HepG2 (cell line): Measurements from ENCODE around the gene SLIT3. TPM values are rescaled to one million over a fixed set of nuclear protein-coding genes. Genes with fewer than 3 reads are reported as not detected.

Experiments
- ATAC-seq: fragments of 200-7000 bp; cut with Tn5 transposase; 3 replicates; pipeline ENCODE4 v1.9.1; 2020; ENCODE audit warnings: mild to moderate bottlenecking, moderate library complexity
- BruUV-seq: library from RNA; stranded (reverse); fragments of 400-500 nt; replicated peaks from 2 replicates; lab custom pipeline; 2021; lab: Mats Ljungman, UMichigan
- CTCF ChIA-PET: fragments of 300-600 bp; formaldehyde crosslinking; extraction: SDS; loops from one replicate; lab custom pipeline; 2021; ENCODE audit warnings: low total read pairs, inconsistent platforms, low intra/inter-chr PET ratio; lab: Yijun Ruan, JAX
- POLR2A ChIA-PET: fragments of 350-600 bp; sonication (Branson Sonifier 250); formaldehyde crosslinking; loops from one replicate; lab custom pipeline; 2020; ENCODE audit warnings: antibody characterized with exemption, inconsistent platforms; lab: Yijun Ruan, JAX
- DNase-seq: peaks from one replicate; pipeline ENCODE4 v3.0.0-alpha.2; 2015; ENCODE audit warnings: low spot score
- FAIRE-seq: peaks from 3 replicates; lab custom pipeline; 2011; peaks lifted over from hg19 to GRCh38; lab: Jason Lieb, UNC
- H2AFZ ChIP-seq: one replicate; pipeline ENCODE4 v1.6.1; 2011; ENCODE audit warnings: low read length, inconsistent platforms
- H3K27ac ChIP-seq: fragments of 300-600 bp; 3 replicates; pipeline ENCODE4 v1.8.0; 2011; ENCODE audit warnings: mixed run types, mild to moderate bottlenecking, mixed read lengths, low read length, inconsistent platforms; ENCODE audit not compliant: insufficient read depth; ENCODE audit errors: extremely low read length
- H3K27me3 ChIP-seq, 2 experiments: fragments of 200-600 bp in 1 of 2; 2 replicates in 1 of 2; 3 replicates in 1 of 2; pipeline versions ENCODE4 v1.6.0 to v1.8.0; 2011; ENCODE audit warnings: low read length in 2 of 2, mild to moderate bottlenecking in 2 of 2, moderate library complexity in 2 of 2, inconsistent platforms in 1 of 2; ENCODE audit not compliant: insufficient read depth in 2 of 2, control insufficient read depth in 1 of 2
- H3K36me3 ChIP-seq, 2 experiments: fragments of 200-600 bp in 1 of 2; replicated peaks in 1 of 2; 2 replicates in 1 of 2; 3 replicates in 1 of 2; pipeline versions ENCODE4 v1.5.1 to v1.8.0; 2011; ENCODE audit warnings: low read length in 2 of 2, inconsistent platforms in 1 of 2; ENCODE audit not compliant: insufficient read depth in 2 of 2, control insufficient read depth in 1 of 2
- H3K4me1 ChIP-seq: 2 replicates; pipeline ENCODE4 v1.5.1; 2012; ENCODE audit warnings: low read length, inconsistent platforms; ENCODE audit not compliant: insufficient read depth
- H3K4me2 ChIP-seq: 2 replicates; pipeline ENCODE4 v1.6.0; 2011; ENCODE audit warnings: low read depth, low read length, inconsistent platforms
- H3K4me3 ChIP-seq, 3 experiments: fragments of 200-600 bp in 1 of 3; sonication (generic), shearing (Covaris generic) in 1 of 3; replicated peaks in 1 of 3; 2 replicates each; pipeline ENCODE4 v1.5.1; 2011 to 2016; ENCODE audit warnings: low read length in 3 of 3, inconsistent platforms in 2 of 3, low read depth in 2 of 3, mild to moderate bottlenecking in 2 of 3, control low read depth in 1 of 3, mixed read lengths in 1 of 3; ENCODE audit not compliant: insufficient read depth in 1 of 3
- H3K79me2 ChIP-seq: one replicate; pipeline ENCODE4 v1.6.1; 2011; ENCODE audit warnings: low read length, inconsistent platforms; ENCODE audit not compliant: insufficient read depth
- H3K9ac ChIP-seq: 2 replicates; pipeline ENCODE4 v1.6.0; 2011; ENCODE audit warnings: mild to moderate bottlenecking, low read depth, low read length, inconsistent platforms; ENCODE audit not compliant: insufficient read depth
- H3K9me3 ChIP-seq: 2 replicates; pipeline ENCODE4 v1.5.1; 2012; ENCODE audit warnings: mild to moderate bottlenecking, low read length
- H4K20me1 ChIP-seq: 2 replicates; pipeline ENCODE4 v1.6.0; 2011; ENCODE audit warnings: inconsistent platforms, mild to moderate bottlenecking, low read length, moderate library complexity; ENCODE audit not compliant: insufficient read depth
- AGO1 ChIP-seq: fragments of 200-400 bp; formaldehyde crosslinking; IDR thresholded peaks from 2 replicates; pipeline ENCODE4 v1.6.1; 2017; ENCODE audit warnings: mild to moderate bottlenecking, low read depth, low read length, moderate library complexity; ENCODE audit not compliant: poor library complexity, severe bottlenecking
- HNRNPK ChIP-seq: fragments of 200-400 bp; formaldehyde crosslinking; IDR thresholded peaks from 2 replicates; pipeline ENCODE4 v1.6.1; 2018; ENCODE audit warnings: low read length, low read depth, moderate library complexity, mild to moderate bottlenecking; ENCODE audit not compliant: poor library complexity, severe bottlenecking
- PCBP1 ChIP-seq: fragments of 200-400 bp; formaldehyde crosslinking; IDR thresholded peaks from 2 replicates; pipeline ENCODE4 v1.6.1; 2017; ENCODE audit warnings: mild to moderate bottlenecking, low read depth, low read length, borderline replicate concordance
- REST ChIP-seq, 2 experiments: IDR thresholded peaks; 2 replicates each; pipeline ENCODE4 v1.6.1; 2011 to 2012; ENCODE audit warnings: low read length in 2 of 2, borderline replicate concordance in 1 of 2, low read depth in 1 of 2, mild to moderate bottlenecking in 1 of 2, moderate library complexity in 1 of 2
- YEATS2 ChIP-seq: sonication (generic); formaldehyde crosslinking; IDR thresholded peaks from 2 replicates; pipeline ENCODE4 v1.4.0; 2020; ENCODE audit warnings: missing genetic modification reagents, borderline replicate concordance
- ZBTB25 ChIP-seq: IDR thresholded peaks from 2 replicates; pipeline ENCODE4 v1.6.1; 2018; ENCODE audit warnings: missing genetic modification reagents
- ZNF160 ChIP-seq: sonication (generic); formaldehyde crosslinking; IDR thresholded peaks from 2 replicates; pipeline ENCODE4 v1.8.0; 2022; ENCODE audit warnings: mild to moderate bottlenecking, inconsistent platforms, missing genetic modification reagents
- ZNF329 ChIP-seq: sonication (generic); formaldehyde crosslinking; IDR thresholded peaks from 2 replicates; pipeline ENCODE4 v1.9.0; 2021; ENCODE audit warnings: low read depth, mild to moderate bottlenecking, missing genetic modification reagents
- ZNF362 ChIP-seq: sonication (generic); formaldehyde crosslinking; IDR thresholded peaks from 2 replicates; pipeline ENCODE4 v1.4.0; 2020; ENCODE audit warnings: missing genetic modification reagents, mild to moderate bottlenecking, borderline replicate concordance
- ZNF512 ChIP-seq: sonication (generic); formaldehyde crosslinking; IDR thresholded peaks from 2 replicates; pipeline ENCODE4 v1.4.0; 2020; ENCODE audit warnings: mild to moderate bottlenecking, missing genetic modification reagents
- WGBS: methylation state at CpG from one replicate; pipeline ENCODE4 v1.1.6; 2017; ENCODE audit warnings: low lambda C conversion rate; 5-methylcytosine and 5-hydroxymethylcytosine counted together
- in situ Hi-C: cut with HindIII; loops from 2 replicates; pipeline ENCODE4 v1.10.0; 2017; ENCODE audit warnings: low pct_unique_long_range_greater_than_20kb; ENCODE audit not compliant: extremely low pct_ligation_motif_present
- intact Hi-C: fragments of 100-400 bp; cut with micrococcal nuclease; formaldehyde crosslinking; loops from one replicate; pipeline ENCODE4 v1.10.0; 2022; ENCODE audit not compliant: unreplicated experiment
- polyA plus RNA-seq, 8 experiments: library from polyadenylated mRNA; depleted of rRNA in 3 of 8; stranded (reverse) in 7 of 8; unstranded in 1 of 8; fragments of >200 nt; fragmentation: Illumina TruSeq in 4 of 8; extraction: Trizol in 4 of 8; gene quantifications; 2 replicates each; pipeline versions ENCODE4 v1.2.1 to v1.2.3, GENCODE V29; 2011 to 2016; ENCODE audit warnings: low read depth in 4 of 8, missing spikeins in 1 of 8, mixed read lengths in 1 of 8; ENCODE audit not compliant: insufficient read depth in 1 of 8
- total RNA-seq, 5 experiments: library from RNA; depleted of rRNA; stranded (reverse); fragments of >200 nt; fragmentation: Illumina TruSeq; extraction: Trizol; gene quantifications; 2 replicates each; pipeline ENCODE4 v1.2.3, GENCODE V29; 2016; ENCODE audit warnings: low read depth in 1 of 5

SLIT3 gene
- total and polyA plus RNA-seq, 2 of the 13 experiments (the other 11 are each of a cell fraction or from before 2014, with no cell fraction given), result not detected

- H2AFZ ChIP-seq, result no peak overlapping the region
- no peaks in the 10 kb centered on the region for H4K20me1 ChIP-seq
- BruUV-seq, result no TSS peak
- intact Hi-C loops, result no loop called here
- no peak for DNase-seq
- no peak overlapping the region for H3K27ac ChIP-seq
- no peaks in the 10 kb centered on the region for H3K27me3 ChIP-seq
- ChIA-PET CTCF (no interaction called here), POLR2A (no interaction called here)
- H3K9ac ChIP-seq, result no peak overlapping the region
- no peaks in the 10 kb centered on the region for H3K36me3 ChIP-seq
- no peaks in the 10 kb centered on the region for H3K79me2 ChIP-seq
- H3K9me3 ChIP-seq, result no peaks in the 10 kb centered on the region
- no peak for ATAC-seq
- H3K4me2 ChIP-seq, result no peak overlapping the region
- WGBS, result 31% methylated on average over 1 of the region's 1 CpG
- TF ChIP-seq ZNF362 (CRISPR knock-in tag) (no peak), HNRNPK (peak; percentile 62), PCBP1 (0 out of 2 replicates have a peak, but pooled peaks have one; percentile 23), ZNF160 (no peak)
- FAIRE-seq, result no peak
- in situ Hi-C loops, result no loop called here
- no peak overlapping the region for H3K4me3 ChIP-seq
- no peaks in the 10 kb centered on the region for H3K4me1 ChIP-seq
These were observed 574.6 kb downstream of the SLIT3 start for GRCh38 chr5:168726342-168726741.

- H3K4me1 ChIP-seq, result no peaks in the 10 kb centered on the region
- no peak for FAIRE-seq
- WGBS, result 31% methylated on average over 5 of the region's 5 CpGs
- no peak overlapping the region for H3K27ac ChIP-seq
- H2AFZ ChIP-seq, result no peak overlapping the region
- no peaks in the 10 kb centered on the region for H3K27me3 ChIP-seq
- H3K4me2 ChIP-seq, result no peak overlapping the region
- intact Hi-C loops, result no loop called here
- H3K36me3 ChIP-seq, result no peaks in the 10 kb centered on the region
- no peaks in the 10 kb centered on the region for H3K79me2 ChIP-seq
- no peak overlapping the region for H3K9ac ChIP-seq
- no peak for DNase-seq
- ChIA-PET CTCF (no interaction called here), POLR2A (no interaction called here)
- BruUV-seq, result no TSS peak
- no peaks in the 10 kb centered on the region for H4K20me1 ChIP-seq
- no peak overlapping the region for H3K4me3 ChIP-seq
- ATAC-seq, result no peak
- H3K9me3 ChIP-seq, result no peaks in the 10 kb centered on the region
- in situ Hi-C loops, result no loop called here
- TF ChIP-seq ZBTB25 (CRISPR knock-in tag), result no peak
- TF ChIP-seq YEATS2 (CRISPR knock-in tag), result no peak
- no peak for TF ChIP-seq ZNF512 (CRISPR knock-in tag)
- TF ChIP-seq AGO1, result no peak
- TF ChIP-seq ZNF329 (CRISPR knock-in tag), result no peak
- TF ChIP-seq REST (IDR thresholded peaks at IDR 0.05; ENCODE audit: borderline replicate concordance in 1 of 2, low read depth in 1 of 2, low read length in 2 of 2), result no peak
These were observed 576.7 kb downstream of the SLIT3 start for GRCh38 chr5:168724227-168724626.
